Stimulated activated CD8-positive, alpha-beta memory T cell treated with anti-CD3 and anti-CD28 coated beads, Interleukin-4, amount 100 ng/mL, for 48 hours (primary cell): ENCODE results near the gene SERTAD2.
A peak's percentile ranks its signal among the peaks of the same experiment; 100 is the strongest.

Experiments used
- DNase-seq: peaks from one replicate; pipeline ENCODE4 v3.0.0-alpha.2; 2020

SERTAD2 gene

GRCh38 chr2:64627860-64628841 lies 25.6 kb downstream of the SERTAD2 start:
- DNase-seq: no peak

GRCh38 chr2:64626963-64627760 lies 26.6 kb downstream of the SERTAD2 start:
- no peak for DNase-seq

GRCh38 chr2:64626146-64626809 lies 27.4 kb downstream of the SERTAD2 start:
- no peak for DNase-seq

GRCh38 chr2:64625299-64626145 lies 28.2 kb downstream of the SERTAD2 start:
- no peak for DNase-seq

- no peak for DNase-seq
These were observed 28.9 kb downstream of the SERTAD2 start for GRCh38 chr2:64624862-64625261.

GRCh38 chr2:64624108-64624610 lies 29.6 kb downstream of the SERTAD2 start:
- DNase-seq: no peak

- peak; percentile 7 for DNase-seq
These were observed 30.4 kb downstream of the SERTAD2 start for GRCh38 chr2:64623242-64623850.

GRCh38 chr2:64622443-64623241 lies 31.1 kb downstream of the SERTAD2 start:
- DNase-seq: peak; percentile 14

- no peak for DNase-seq
These were observed 33.1 kb downstream of the SERTAD2 start for GRCh38 chr2:64620661-64621060.

- no peak for DNase-seq
These were observed 36.0 kb downstream of the SERTAD2 start for GRCh38 chr2:64617631-64618151.

GRCh38 chr2:64615844-64616536 lies 37.7 kb downstream of the SERTAD2 start:
- no peak for DNase-seq

GRCh38 chr2:64615192-64615763 lies 38.4 kb downstream of the SERTAD2 start:
- no peak for DNase-seq

GRCh38 chr2:64613276-64613675 lies 40.4 kb downstream of the SERTAD2 start:
- peak; percentile 10 for DNase-seq

- peak; percentile 10 for DNase-seq
These were observed 41.0 kb downstream of the SERTAD2 start for GRCh38 chr2:64612575-64613195.

- DNase-seq: peak; percentile 21
These were observed 43.3 kb downstream of the SERTAD2 start for GRCh38 chr2:64610316-64610855.

GRCh38 chr2:64609942-64610281 lies 43.8 kb downstream of the SERTAD2 start:
- DNase-seq: no peak

- DNase-seq: peak; percentile 76
These were observed 44.3 kb downstream of the SERTAD2 start for GRCh38 chr2:64609227-64609941.

- no peak for DNase-seq
These were observed 44.9 kb downstream of the SERTAD2 start for GRCh38 chr2:64608867-64609226.
